ENCODE results near the gene FITM1. TPM values are rescaled to one million over a fixed set of nuclear protein-coding genes. Genes with fewer than 3 reads are reported as not detected.

The FITM1 gene
- total RNA-seq, 1 donor from 2014 or later: 0.42 TPM

DNA sequence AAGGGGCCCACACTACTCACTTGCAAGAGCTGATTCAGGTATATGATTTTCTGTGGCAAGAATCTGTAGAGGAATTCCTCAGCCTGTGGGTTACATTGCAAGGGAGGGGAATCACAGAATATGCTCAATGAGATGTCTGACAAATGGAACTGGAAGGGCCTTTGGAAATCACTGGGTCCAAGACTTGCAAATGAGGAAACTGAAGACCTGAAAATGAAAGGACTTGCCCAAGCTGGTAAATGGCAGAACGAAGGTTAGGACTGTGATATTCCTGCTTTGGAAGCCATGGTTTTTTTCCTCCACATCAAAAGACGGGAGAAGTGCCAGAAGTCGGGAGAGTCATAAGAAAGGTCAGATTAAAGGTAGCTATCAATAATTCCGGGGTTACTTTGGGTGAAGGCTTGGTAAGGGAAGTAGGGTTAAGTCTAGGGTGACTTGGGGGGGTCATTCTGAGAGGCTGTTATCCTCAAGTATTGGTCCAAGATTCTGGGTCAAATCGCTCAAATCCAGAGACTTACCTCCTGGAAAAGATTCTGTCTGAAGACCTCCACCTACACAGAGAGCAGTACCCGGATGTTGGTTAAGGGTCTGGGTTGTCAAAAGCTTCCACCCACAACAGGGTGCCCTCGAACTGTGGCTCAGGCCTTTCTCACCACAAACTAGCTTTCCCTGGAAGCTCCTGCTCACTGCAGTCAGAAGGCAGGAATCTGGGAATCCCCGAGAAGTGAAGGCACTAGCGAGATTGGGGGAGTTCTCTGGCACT lies 15.4 kb downstream of the FITM1 start:
- DNase-seq (ENCODE audit: low read depth, low spot score): no peak
- Mint-ChIP-seq H3K4me1 (peaks cover 32% of the 10 kb centered on the region), H3K27me3 (ENCODE audit: low read depth) (no peaks in the 10 kb centered on the region), H3K4me3 (peak overlapping the region; percentile 99), H3K27ac (ENCODE audit: unreplicated experiment) (peak overlapping the region; percentile 83), H3K36me3 (ENCODE audit: low read depth) (no peaks in the 10 kb centered on the region), H3K9me3 (no peaks in the 10 kb centered on the region)
- TF ChIP-seq CTCF (conservative IDR thresholded peaks at IDR 0.05): no peak

- DNase-seq (ENCODE audit: low read depth, low spot score): peak; percentile 95
- Mint-ChIP-seq H3K9me3 (no peaks in the 10 kb centered on the region), H3K27ac (ENCODE audit: unreplicated experiment) (peak within 1 kb of the TSS; percentile 91), H3K36me3 (ENCODE audit: low read depth) (no peaks in the 10 kb centered on the region), H3K4me1 (peaks cover 31% of the 10 kb centered on the region), H3K27me3 (ENCODE audit: low read depth) (no peaks in the 10 kb centered on the region), H3K4me3 (peak within 1 kb of the TSS; percentile 99)
- no peak for TF ChIP-seq CTCF (conservative IDR thresholded peaks at IDR 0.05)
These were observed 16.1 kb downstream of the FITM1 start, which contains the start of gene PSME2 for GRCh38 chr14:24146453-24146977. PSME2 (minus strand) TSS chr14:24146610; CDS start chr14:24146581, 29 bp downstream.

GRCh38 chr14:24146978-24147760 lies 16.7 kb downstream of the FITM1 start, which contains the start of gene RNF31:
RNF31 (plus strand) TSS chr14:24147498; CDS start chr14:24147699, 201 bp downstream.
- H3K4me1 Mint-ChIP-seq: peaks cover 25% of the 10 kb centered on the region
- H3K36me3 Mint-ChIP-seq (ENCODE audit: low read depth): no peaks in the 10 kb centered on the region
- peak; percentile 93 for DNase-seq (ENCODE audit: low read depth, low spot score)
- H3K4me3 Mint-ChIP-seq: peak within 1 kb of the TSS; percentile 99
- no peaks in the 10 kb centered on the region for H3K27me3 Mint-ChIP-seq (ENCODE audit: low read depth)
- H3K9me3 Mint-ChIP-seq: no peaks in the 10 kb centered on the region
- H3K27ac Mint-ChIP-seq (ENCODE audit: unreplicated experiment): peak within 1 kb of the TSS; percentile 91
- no peak for TF ChIP-seq CTCF (conservative IDR thresholded peaks at IDR 0.05)

- DNase-seq (ENCODE audit: low read depth, low spot score): no peak
- H3K4me3 Mint-ChIP-seq: peak overlapping the region; percentile 99
- H3K9me3 Mint-ChIP-seq: no peaks in the 10 kb centered on the region
- peaks cover 25% of the 10 kb centered on the region for H3K4me1 Mint-ChIP-seq
- H3K27me3 Mint-ChIP-seq (ENCODE audit: low read depth): no peaks in the 10 kb centered on the region
- peak overlapping the region; percentile 62 for H3K27ac Mint-ChIP-seq (ENCODE audit: unreplicated experiment)
- no peaks in the 10 kb centered on the region for H3K36me3 Mint-ChIP-seq (ENCODE audit: low read depth)
- no peak for TF ChIP-seq CTCF (conservative IDR thresholded peaks at IDR 0.05)
These were observed 17.4 kb downstream of the FITM1 start for GRCh38 chr14:24147761-24148428.

DNA sequence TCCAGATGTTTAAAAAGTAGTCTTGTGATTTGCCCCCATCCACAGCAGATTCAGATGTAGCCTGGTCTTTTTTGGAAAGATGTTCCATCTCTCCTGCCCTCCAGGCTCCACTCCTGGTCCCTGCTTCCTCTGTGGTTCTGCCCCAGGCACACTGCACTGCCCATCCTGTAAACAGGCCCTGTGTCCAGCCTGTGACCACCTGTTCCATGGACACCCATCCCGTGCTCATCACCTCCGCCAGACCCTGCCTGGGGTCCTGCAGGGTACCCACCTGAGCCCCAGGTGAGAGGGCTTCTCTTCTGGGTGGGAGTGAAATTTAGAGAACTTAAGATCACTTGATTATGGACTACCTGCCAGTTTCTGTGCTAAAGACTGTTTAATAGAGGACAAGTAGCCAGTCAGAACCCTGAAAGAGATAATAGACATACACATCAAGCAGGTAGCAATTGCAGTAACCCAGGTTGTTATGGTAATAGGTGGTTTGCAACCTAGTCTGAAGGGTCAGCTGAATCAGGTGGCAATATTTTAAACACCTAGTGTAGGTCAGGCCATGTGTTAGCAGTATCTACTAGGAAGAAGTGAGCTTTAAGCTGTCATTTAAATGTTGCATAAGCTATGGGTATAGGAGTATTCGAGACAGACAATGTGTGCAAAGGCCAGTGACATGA lies 19.0 kb downstream of the FITM1 start:
- Mint-ChIP-seq H3K4me1 (peaks cover 25% of the 10 kb centered on the region), H3K27ac (ENCODE audit: unreplicated experiment) (no peak overlapping the region), H3K36me3 (ENCODE audit: low read depth) (peaks cover under 1% of the 10 kb centered on the region), H3K27me3 (ENCODE audit: low read depth) (no peaks in the 10 kb centered on the region), H3K4me3 (peak overlapping the region; percentile 99), H3K9me3 (no peaks in the 10 kb centered on the region)
- TF ChIP-seq CTCF (conservative IDR thresholded peaks at IDR 0.05): no peak
- no peak for DNase-seq (ENCODE audit: low read depth, low spot score)

Data from neural crest cell (in vitro differentiated cells).